Measurements from ENCODE around the gene TBC1D24. TPM values are rescaled to one million over a fixed set of nuclear protein-coding genes. Genes with fewer than 3 reads are reported as not detected.
A peak's percentile ranks its signal among the peaks of the same experiment; 100 is the strongest.
"Not testable (repeated sequence)": the region's sequence is repeated elsewhere in the genome, so short reads cannot be mapped to it uniquely, and the experiment has no call there.

TBC1D24 gene
- total RNA-seq, 4 donors from 2014 or later, result 0.59 to 21.6 (median 4.6) TPM

DNA sequence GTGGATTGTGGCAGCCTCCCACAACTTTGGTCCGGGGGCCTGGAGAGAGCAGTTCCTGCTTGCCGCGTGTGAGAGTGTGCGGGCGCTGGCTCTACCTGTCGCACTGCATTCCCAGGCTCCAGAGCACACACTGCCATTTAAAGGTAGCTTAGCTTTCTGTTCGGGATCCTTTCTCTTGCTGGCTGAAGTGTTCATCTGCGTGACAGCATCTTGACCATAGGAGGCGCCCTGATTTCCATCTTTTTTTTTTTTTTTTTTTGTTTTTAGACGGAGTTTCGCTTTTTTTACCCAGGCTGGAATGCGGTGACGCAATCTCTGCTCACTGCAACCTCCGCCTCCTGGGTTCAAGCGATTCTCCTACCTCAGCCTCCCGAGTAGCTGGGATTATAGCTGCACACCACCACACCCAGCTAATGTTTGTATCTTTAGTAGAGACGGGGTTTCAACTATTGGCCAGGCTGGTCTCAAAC is 76.5 kb downstream of the TBC1D24 start:
- intact Hi-C loops (cut with DNase I; ENCODE audit: low total_unique reads); H3K36me3 ChIP-seq; H3K9me3 ChIP-seq; H3K4me1 ChIP-seq; H3K27me3 ChIP-seq; H3K4me3 ChIP-seq; H3K27ac ChIP-seq: not testable (repeated sequence)
- TF ChIP-seq, protein P1, sequence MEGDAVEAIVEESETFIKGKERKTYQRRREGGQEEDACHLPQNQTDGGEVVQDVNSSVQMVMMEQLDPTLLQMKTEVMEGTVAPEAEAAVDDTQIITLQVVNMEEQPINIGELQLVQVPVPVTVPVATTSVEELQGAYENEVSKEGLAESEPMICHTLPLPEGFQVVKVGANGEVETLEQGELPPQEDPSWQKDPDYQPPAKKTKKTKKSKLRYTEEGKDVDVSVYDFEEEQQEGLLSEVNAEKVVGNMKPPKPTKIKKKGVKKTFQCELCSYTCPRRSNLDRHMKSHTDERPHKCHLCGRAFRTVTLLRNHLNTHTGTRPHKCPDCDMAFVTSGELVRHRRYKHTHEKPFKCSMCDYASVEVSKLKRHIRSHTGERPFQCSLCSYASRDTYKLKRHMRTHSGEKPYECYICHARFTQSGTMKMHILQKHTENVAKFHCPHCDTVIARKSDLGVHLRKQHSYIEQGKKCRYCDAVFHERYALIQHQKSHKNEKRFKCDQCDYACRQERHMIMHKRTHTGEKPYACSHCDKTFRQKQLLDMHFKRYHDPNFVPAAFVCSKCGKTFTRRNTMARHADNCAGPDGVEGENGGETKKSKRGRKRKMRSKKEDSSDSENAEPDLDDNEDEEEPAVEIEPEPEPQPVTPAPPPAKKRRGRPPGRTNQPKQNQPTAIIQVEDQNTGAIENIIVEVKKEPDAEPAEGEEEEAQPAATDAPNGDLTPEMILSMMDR (IDR thresholded peaks at IDR 0.05), result peak in 1 of 4 experiments; percentile 12
- peak in 1 of 2 donors; percentile 24 for DNase-seq

- H3K27ac ChIP-seq; H3K4me3 ChIP-seq; DNase-seq; H3K9me3 ChIP-seq; H3K4me1 ChIP-seq; H3K36me3 ChIP-seq; H3K27me3 ChIP-seq; intact Hi-C loops (cut with DNase I; ENCODE audit: low total_unique reads): not testable (repeated sequence)
Measured at GRCh38 chr16:2554709-2555425, 79.9 kb downstream of the TBC1D24 start.

MicroRNAs encoded within 50 kb of the gene (microRNA counts, 767-probe panel; counts per million panel counts)
- 0 counts per million in 2 donors for microRNA hsa-miR-3178

Small RNA genes lying within 50 kb of the gene (microRNA-seq; reads per million reads assigned to microRNA genes)
- gene MIR3178 (ENCODE audit: borderline microRNAs expressed, borderline replicate concordance) (not detected), gene MIR6767 (ENCODE audit: borderline microRNAs expressed, borderline replicate concordance) (not detected), gene MIR6768 (ENCODE audit: borderline microRNAs expressed, borderline replicate concordance) (not detected)

Small RNA genes lying within 50 kb of the gene (small RNA-seq; reads per million reads assigned to genes)
- gene AC093525.1 (not detected), gene MIR3178 (not detected), gene MIR6768 (not detected)

Other genes starting within 250 kb of the TBC1D24 start
- 1 to 10 TPM in 1 of 4 donors, under 1 TPM in 1, not detected in 2; 0.97 to 1.2 TPM for gene DNASE1L2, start 238.7 kb upstream of the TBC1D24 start, total RNA-seq
- 10 to 100 TPM in 3 of 4 donors, 1 to 10 TPM in 1; 4.9 to 89.1 (median 40.1) TPM for gene ECI1, start 223.5 kb upstream of the TBC1D24 start, total RNA-seq
- gene RNPS1, start 207.0 kb upstream of the TBC1D24 start, total RNA-seq, result 100 to 1,000 TPM in 1 of 4 donors, 10 to 100 TPM in 3; 36.1 to 175 (median 85.5) TPM
- 10 to 100 TPM in 1 of 4 donors, 1 to 10 TPM in 3; 1.3 to 18.7 (median 4.7) TPM for gene ABCA3, start 134.4 kb upstream of the TBC1D24 start, total RNA-seq
- gene CCNF, start 45.7 kb upstream of the TBC1D24 start, total RNA-seq, result 10 to 100 TPM in 1 of 4 donors, 1 to 10 TPM in 1, under 1 TPM in 1, not detected in 1; under 0.01 to 11.8 (median 1.9) TPM
- 1 to 10 TPM in 2 of 4 donors, not detected in 2; 1.8 to 7.0 TPM for gene TEDC2, start 15.0 kb upstream of the TBC1D24 start, total RNA-seq
- gene NTN3, start 3.8 kb upstream of the TBC1D24 start, total RNA-seq, result 10 to 100 TPM in 1 of 4 donors, 1 to 10 TPM in 1, not detected in 2; 1.3 to 15.5 TPM
- 100 to 1,000 TPM in 1 of 4 donors, 10 to 100 TPM in 3; 14.3 to 126 (median 41.4) TPM for gene ATP6V0C, start 38.8 kb downstream of the TBC1D24 start, total RNA-seq
- 10 to 100 TPM in 3 of 4 donors, 1 to 10 TPM in 1; 7.9 to 36.5 (median 22.0) TPM for gene AMDHD2, start 45.2 kb downstream of the TBC1D24 start, total RNA-seq
- 1 to 10 TPM in 1 of 4 donors, under 1 TPM in 1, not detected in 2; 0.46 to 3.3 TPM for gene CEMP1, start 56.3 kb downstream of the TBC1D24 start, total RNA-seq
- 10 to 100 TPM; 11.0 to 66.2 (median 23.9) TPM for gene PDPK1, start 62.9 kb downstream of the TBC1D24 start, total RNA-seq
- gene KCTD5, start 207.4 kb downstream of the TBC1D24 start, total RNA-seq, result 10 to 100 TPM in 2 of 4 donors, 1 to 10 TPM in 2; 4.6 to 21.6 (median 12.7) TPM
- gene PRSS27, start 245.1 kb downstream of the TBC1D24 start, total RNA-seq, result 1 to 10 TPM in 1 of 4 donors, under 1 TPM in 1, not detected in 2; 0.83 to 1.3 TPM